Measurements from ENCODE around the gene ATP5F1B. TPM values are rescaled to one million over a fixed set of nuclear protein-coding genes. Genes with fewer than 3 reads are reported as not detected.

The ATP5F1B gene
- total and polyA plus RNA-seq, 2 of the 8 experiments (the other 6 are each of a cell fraction or from before 2014, with no cell fraction given): 900 to 1,522 TPM

- 4% methylated on average over 16 of the region's 20 CpGs; no CpG with 5 or more reads in 1 of the 2 experiments for WGBS, 2 experiments (ENCODE audit: extremely low coverage in 1 of 2, insufficient coverage in 1 of 2, insufficient read length in 1 of 2, insufficient replicate concordance in 2 of 2, low coverage in 1 of 2, low lambda C conversion rate in 2 of 2, missing lambda C conversion rate in 1 of 2)
- FAIRE-seq: no peak
Observed at GRCh38 chr12:56635806-56636674, 9.7 kb downstream of the ATP5F1B start.

More at GRCh38 chr12:56635806-56636674, 9.7 kb downstream of the ATP5F1B start:
- Histone ChIP-seq H3K56ac (replicated peaks; ENCODE audit: insufficient read length, low read depth, low read length) (no peak overlapping the region), H2BK120ac (replicated peaks; ENCODE audit: low read depth, low read length) (no peak overlapping the region), H2AFZ (ENCODE audit: low read length) (no peak overlapping the region), H3K4me2 (ENCODE audit: insufficient read depth in 1 of 2, low read depth in 2 of 2, low read length in 2 of 2) (peak overlapping the region; percentile 98 to 99), H3K27me3 (replicated peaks in 1 of 4; ENCODE audit: control insufficient read depth in 3 of 4, extremely low read depth in 1 of 4, insufficient read depth in 3 of 4, low read length in 3 of 4) (no peaks in the 10 kb centered on the region), H3K27ac (ENCODE audit: low read depth, low read length) (peak overlapping the region; percentile 74; the same call in 1 of the 2 replicates), H4K91ac (replicated peaks; ENCODE audit: insufficient read length, low read length) (no peak overlapping the region), H3K23ac (ENCODE audit: insufficient read length) (no peak overlapping the region), H3K79me2 (ENCODE audit: control insufficient read depth in 1 of 2, insufficient read depth in 2 of 2, low read length in 2 of 2) (peaks cover 0 to 9% of the 10 kb centered on the region in 2 experiments; a peak in 2 of 4 replicates), H2BK5ac (ENCODE audit: low read depth, low read length) (peak overlapping the region; percentile 27; the same call in 1 of the 2 replicates), H3K4me3 (ENCODE audit: extremely low read depth in 1 of 4, insufficient read depth in 2 of 4, low read depth in 3 of 4, low read length in 4 of 4) (peak overlapping the region; percentile 86 to 90 (median 88); a peak in 7 of 8 replicates), H4K5ac (ENCODE audit: insufficient read length, low read depth, low read length) (no peak overlapping the region), H3K9ac (replicated peaks in 1 of 4; ENCODE audit: extremely low read depth in 1 of 4, low read depth in 3 of 4, low read length in 3 of 4) (peak overlapping the region in 3 of 4 experiments; percentile 2 to 8 (median 8); a peak in 3 of 7 replicates), H3K4ac (replicated peaks; ENCODE audit: insufficient read length, low read depth, low read length) (no peak overlapping the region), H4K8ac (ENCODE audit: extremely low read depth, insufficient read depth, low read length) (no peak overlapping the region), H2BK15ac (ENCODE audit: low read length) (0 out of 2 replicates have a peak overlapping the region, but pooled peaks have one; percentile 1), H3K4me1 (replicated peaks in 1 of 4; ENCODE audit: control insufficient read depth in 3 of 4, insufficient read depth in 4 of 4, low read length in 3 of 4) (peaks cover 11 to 37% (median 27%) of the 10 kb centered on the region in 4 experiments), H3K9me3 (ENCODE audit: insufficient read depth in 2 of 2, low read depth in 1 of 2, low read length in 1 of 2) (no peaks in the 10 kb centered on the region), H2BK20ac (ENCODE audit: low read length) (no peak overlapping the region), H3K14ac (ENCODE audit: insufficient read length) (no peak overlapping the region), H3K23me2 (ENCODE audit: low read depth, low read length) (peaks cover 16% of the 10 kb centered on the region; the same call in 1 of the 2 replicates), H3K79me1 (ENCODE audit: low read depth, low read length) (no peaks in the 10 kb centered on the region), H3K36me3 (ENCODE audit: control insufficient read depth in 2 of 4, insufficient read depth in 4 of 4, low read length in 3 of 4) (peaks cover 7 to 35% (median 31%) of the 10 kb centered on the region in 4 experiments), H2BK12ac (ENCODE audit: low read depth, low read length) (0 out of 2 replicates have a peak overlapping the region, but pooled peaks have one; percentile 13), H4K20me1 (replicated peaks in 1 of 2; ENCODE audit: control insufficient read depth in 1 of 2, insufficient read depth in 2 of 2, low read length in 2 of 2) (peaks cover 3 to 6% of the 10 kb centered on the region in 2 experiments), H3K18ac (ENCODE audit: extremely low read depth, low read length) (peak overlapping the region; percentile 55), H2AK5ac (ENCODE audit: low read depth, low read length) (0 out of 2 replicates have a peak overlapping the region, but pooled peaks have one; percentile 5)
- ChIA-PET POLR2A (ENCODE audit: partially characterized antibody) (interaction anchor here (0.5 to 5.8 kb wide), 26 partner anchors 9 to 447 kb away, joined by 3 to 60 read pairs (median 4); partner anchors contain the start of genes ATP5F1B, NACA, PRIM1 and PTGES3), CTCF (ENCODE audit: partially characterized antibody) (interaction anchor here (0.6 to 7.4 kb wide), 49 partner anchors 11 to 607 kb away, joined by 3 to 107 read pairs (median 4); partner anchors contain the start of genes ATP5F1B, GLS2, PTGES3 and RBMS2)
- DNase-seq (ENCODE audit: low read depth in 1 of 2, low spot score in 2 of 2): peak in 1 of 2 experiments; percentile 76
- TF ChIP-seq SP4 (IDR thresholded peaks at IDR 0.05; ENCODE audit: low read length) (0 out of 2 replicates have a peak, but pooled peaks have one; percentile 13), CBX8 (IDR thresholded peaks at IDR 0.05; ENCODE audit: borderline replicate concordance, low read depth, low read length) (no peak), POLR2AphosphoS5 (IDR thresholded peaks at IDR 0.05; ENCODE audit: low read depth, low read length) (peak; percentile 23)
